HG02943 (cell line): Measurements from ENCODE around the gene FGF1.

ENCODE experiments used
- ATAC-seq: cut with Tn5 transposase; IDR thresholded peaks from one replicate; pipeline ENCODE4 v1.9.1; 2021; ENCODE audit warnings: mild to moderate bottlenecking, low read depth, moderate library complexity; ENCODE audit not compliant: unreplicated experiment

Gene FGF1

GRCh38 chr5:142671801-142672200 lies 14.1 kb downstream of the FGF1 start:
- ATAC-seq = no peak

- ATAC-seq = no peak
These were observed 14.6 kb downstream of the FGF1 start for GRCh38 chr5:142671266-142671665.

GRCh38 chr5:142670804-142671203 lies 15.1 kb downstream of the FGF1 start:
- no peak for ATAC-seq

GRCh38 chr5:142669477-142669876 lies 16.4 kb downstream of the FGF1 start:
- ATAC-seq = no peak

GRCh38 chr5:142668336-142668735 lies 17.6 kb downstream of the FGF1 start:
- no peak for ATAC-seq

- no peak for ATAC-seq
These were observed 18.1 kb downstream of the FGF1 start for GRCh38 chr5:142667831-142668230.

GRCh38 chr5:142664636-142665035 lies 21.3 kb downstream of the FGF1 start:
- ATAC-seq = no peak

- no peak for ATAC-seq
These were observed 21.8 kb downstream of the FGF1 start for GRCh38 chr5:142664067-142664466.

GRCh38 chr5:142663246-142663645 lies 22.6 kb downstream of the FGF1 start:
- no peak for ATAC-seq

- no peak for ATAC-seq
These were observed 23.9 kb downstream of the FGF1 start for GRCh38 chr5:142661957-142662356.

GRCh38 chr5:142661143-142661542 lies 24.7 kb downstream of the FGF1 start:
- no peak for ATAC-seq

- no peak for ATAC-seq
These were observed 25.2 kb downstream of the FGF1 start for GRCh38 chr5:142660731-142661130.

- no peak for ATAC-seq
These were observed 25.7 kb downstream of the FGF1 start for GRCh38 chr5:142660196-142660595.

- no peak for ATAC-seq
These were observed 26.5 kb downstream of the FGF1 start for GRCh38 chr5:142659405-142659804.

GRCh38 chr5:142658278-142658677 lies 27.6 kb downstream of the FGF1 start:
- ATAC-seq = no peak

- no peak for ATAC-seq
These were observed 28.4 kb downstream of the FGF1 start for GRCh38 chr5:142657446-142657845.

GRCh38 chr5:142655339-142656267 lies 30.3 kb downstream of the FGF1 start:
- no peak for ATAC-seq

GRCh38 chr5:142654578-142655058 lies 31.3 kb downstream of the FGF1 start:
- ATAC-seq = no peak

GRCh38 chr5:142653321-142653720 lies 32.6 kb downstream of the FGF1 start:
- ATAC-seq = no peak

GRCh38 chr5:142652563-142652962 lies 33.3 kb downstream of the FGF1 start:
- ATAC-seq = no peak

- no peak for ATAC-seq
These were observed 35.0 kb downstream of the FGF1 start for GRCh38 chr5:142650881-142651280.

GRCh38 chr5:142650060-142650459 lies 35.8 kb downstream of the FGF1 start:
- no peak for ATAC-seq
